GM19023 (cell line): ENCODE measurements around the gene OBSCN.
"Not testable (repeated sequence)": the region's sequence is repeated elsewhere in the genome, so short reads cannot be mapped to it uniquely, and the experiment has no call there.

Experiments used
- ATAC-seq: cut with Tn5 transposase; IDR thresholded peaks from one replicate; pipeline ENCODE4 v1.9.1; 2021; ENCODE audit warnings: mild to moderate bottlenecking, moderate library complexity; ENCODE audit not compliant: unreplicated experiment

Gene OBSCN

DNA sequence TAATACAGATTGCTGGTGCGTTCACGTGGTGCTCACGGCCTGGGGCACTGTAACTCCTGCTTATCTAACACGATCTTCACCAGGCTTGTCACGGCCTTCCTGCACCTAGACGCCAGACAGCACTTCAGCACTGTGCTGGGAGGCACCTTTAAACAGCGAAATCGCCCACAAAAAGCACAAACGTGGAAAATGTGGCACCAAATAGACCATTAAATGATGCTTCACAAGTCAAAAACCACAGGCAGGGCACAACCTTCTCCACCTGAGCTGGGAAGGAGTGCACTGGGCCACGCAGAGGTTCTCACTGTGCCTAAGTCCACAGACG lies 22.2 kb upstream of the OBSCN start:
- no peak for ATAC-seq

DNA sequence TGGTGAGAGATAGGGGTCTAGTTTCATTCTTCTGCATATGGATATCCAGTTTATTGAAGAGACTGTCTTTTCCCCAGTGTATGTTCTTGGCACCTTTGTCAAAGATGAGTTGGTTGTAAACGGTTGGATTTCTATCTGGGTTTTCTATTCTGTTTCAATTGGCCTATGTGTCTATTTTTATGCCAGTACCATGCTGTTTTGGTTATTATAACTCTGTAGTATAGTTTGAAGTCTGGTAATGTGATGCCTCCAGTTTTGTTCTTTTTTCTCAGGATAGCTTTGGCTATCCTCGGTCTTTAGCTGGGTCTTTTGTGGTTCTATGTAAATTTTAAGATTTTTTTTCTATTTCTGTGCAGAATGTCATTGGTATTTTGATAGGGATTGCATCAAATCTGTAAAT lies 19.6 kb upstream of the OBSCN start:
- not testable (repeated sequence) for ATAC-seq

DNA sequence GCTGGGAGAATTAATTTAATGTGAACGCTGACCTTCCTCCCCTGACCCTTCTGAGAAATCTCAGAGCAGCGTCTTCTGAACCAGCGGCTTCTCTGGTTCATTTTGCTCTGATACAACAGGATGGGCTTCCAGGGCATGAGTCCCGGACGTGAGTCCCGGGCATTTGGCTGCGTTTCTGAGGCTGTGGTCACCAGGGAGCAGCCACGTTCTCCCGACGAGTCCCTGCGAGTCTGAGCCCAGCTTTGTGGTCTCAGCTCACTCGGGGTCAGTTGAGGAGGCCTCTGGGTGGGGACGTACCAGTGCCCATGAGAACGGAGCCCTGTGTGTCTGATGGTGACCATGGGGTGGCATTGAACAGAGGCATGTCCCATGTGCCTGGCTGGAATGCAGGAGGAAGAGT lies 17.7 kb upstream of the OBSCN start:
- no peak for ATAC-seq

DNA sequence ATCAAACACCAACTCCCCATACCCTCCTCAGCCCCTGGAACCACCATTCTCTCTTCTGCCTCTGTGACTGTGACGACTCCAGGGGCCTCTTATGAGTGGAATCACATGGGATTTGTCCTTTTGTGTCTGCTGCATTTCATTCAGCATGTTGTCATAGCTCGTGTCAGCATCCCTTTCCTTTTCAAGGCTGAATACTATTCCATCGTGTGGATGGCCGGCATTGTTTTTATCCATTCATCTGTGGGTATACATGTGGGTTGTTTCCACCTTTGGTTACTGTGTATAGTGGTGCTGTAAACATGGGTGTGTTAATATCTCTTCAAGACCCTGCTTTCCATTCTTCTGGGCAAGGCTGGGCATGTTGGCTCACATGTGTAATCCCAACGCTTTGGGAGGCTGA lies 17.1 kb upstream of the OBSCN start:
- no peak for ATAC-seq

DNA sequence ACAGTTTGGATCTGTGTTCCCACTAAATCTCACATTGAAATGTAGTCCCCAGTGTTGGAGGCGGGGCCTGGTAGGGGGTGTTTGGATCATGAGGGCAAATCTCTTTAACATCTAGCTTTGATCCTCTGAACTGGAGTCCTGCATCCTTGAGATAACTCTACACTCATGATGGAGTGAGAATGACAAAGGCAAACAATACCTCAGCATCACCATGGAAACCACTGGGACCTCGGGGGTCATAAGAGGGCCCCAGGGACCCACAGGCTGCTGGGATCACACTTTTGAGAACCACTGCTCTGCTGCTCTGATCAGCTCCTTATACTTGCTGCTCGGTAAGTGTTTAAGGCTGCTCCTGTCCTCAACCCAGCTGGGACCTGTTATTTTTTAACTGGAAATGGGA lies 13.4 kb upstream of the OBSCN start:
- ATAC-seq = no peak

DNA sequence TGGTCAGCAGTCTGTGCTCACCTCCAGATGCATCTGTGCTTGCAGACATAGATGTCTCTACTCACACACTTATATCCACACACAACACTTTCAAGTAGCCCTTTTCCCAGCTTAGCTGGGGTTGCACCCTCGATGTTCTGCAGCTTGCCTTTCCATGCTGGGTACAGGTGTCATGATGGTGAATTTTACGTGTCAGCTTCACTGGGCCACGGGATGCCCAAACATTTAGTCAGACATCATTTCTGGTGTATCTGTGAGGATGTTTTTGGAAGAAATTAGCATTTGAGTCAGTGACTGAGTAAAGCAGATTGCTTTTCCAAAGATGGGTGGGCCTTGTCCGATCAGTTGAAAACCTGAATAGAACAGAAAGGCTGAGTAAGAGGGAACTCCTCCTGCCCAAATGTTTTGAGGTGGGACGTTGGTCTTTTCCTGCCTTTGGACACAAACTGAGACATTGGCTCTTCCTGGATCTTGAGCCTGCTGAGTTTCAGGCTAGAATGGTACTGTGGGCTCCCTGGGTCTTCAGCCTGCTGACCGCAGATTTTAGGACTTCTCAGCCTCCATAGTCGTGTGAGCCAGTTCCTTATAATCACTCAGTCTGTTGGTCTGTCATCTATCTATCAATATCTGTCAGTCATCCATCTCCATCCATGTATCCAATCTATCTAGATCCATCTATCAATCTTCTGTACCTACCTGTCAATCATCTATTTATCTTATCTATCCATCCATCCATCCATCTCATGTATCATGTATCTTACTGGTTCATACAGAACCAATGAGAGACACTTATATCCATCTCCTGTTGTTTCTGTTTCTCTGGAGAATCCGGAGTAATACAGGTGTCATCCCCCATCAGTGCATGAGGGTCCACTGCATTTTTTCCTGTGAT lies 12.7 kb upstream of the OBSCN start:
- no peak for ATAC-seq

DNA sequence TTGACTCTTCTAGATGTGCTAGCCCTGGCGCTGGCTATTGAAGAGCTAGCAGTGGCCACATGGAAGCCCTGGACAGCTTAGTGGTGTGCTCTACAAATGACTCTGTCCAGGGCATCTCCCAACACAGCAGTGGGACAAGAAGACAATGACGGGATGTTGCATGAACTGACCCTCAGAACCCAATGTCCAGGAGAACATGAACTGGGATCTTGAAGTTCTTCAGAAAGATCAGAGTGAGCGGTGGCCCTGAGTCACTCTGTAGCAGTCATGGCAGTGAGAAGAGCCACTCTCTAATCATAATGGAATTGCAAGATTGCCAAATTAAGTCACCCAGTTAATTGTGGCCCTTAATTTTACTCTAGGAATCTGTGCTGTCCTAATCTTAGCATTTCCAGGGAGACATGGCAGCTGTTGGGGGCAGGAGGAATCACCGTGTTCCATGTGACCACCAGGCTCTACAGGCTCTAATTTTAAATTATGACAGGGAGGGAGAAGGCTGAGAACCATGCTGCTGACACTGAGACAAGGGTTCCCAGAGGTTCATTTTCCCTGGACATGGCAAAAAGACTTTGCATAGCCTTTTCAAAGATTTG lies 10.2 kb upstream of the OBSCN start:
- ATAC-seq = no peak

DNA sequence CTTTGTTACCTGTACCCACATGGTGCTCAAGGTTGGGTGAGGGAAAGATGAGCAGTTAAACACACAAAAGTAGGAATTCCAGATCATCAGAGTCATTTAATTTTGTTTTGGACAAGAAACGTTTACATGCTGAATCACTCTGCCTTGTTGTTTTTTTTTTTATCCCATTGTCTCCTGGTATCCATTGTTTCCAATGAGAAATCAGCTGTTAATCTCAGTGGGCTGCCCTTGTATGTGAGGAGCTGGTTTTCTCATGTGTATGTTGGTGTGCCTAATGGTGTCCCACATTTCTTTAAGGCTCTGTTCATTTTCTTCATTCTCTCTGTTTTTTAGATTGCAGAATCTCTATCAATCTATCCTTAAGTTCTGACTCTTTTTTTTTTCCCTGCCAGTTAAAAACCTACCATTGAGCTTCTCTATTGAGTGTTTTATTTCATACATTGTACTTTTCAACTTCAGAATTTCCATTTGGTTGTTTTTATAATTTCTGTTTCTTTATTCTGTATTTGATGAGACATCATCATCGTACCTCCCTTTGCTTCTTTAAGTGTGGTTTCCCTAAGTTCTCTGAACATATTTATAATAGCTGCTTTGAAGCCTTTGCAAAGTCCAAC lies 8.8 kb upstream of the OBSCN start:
- no peak for ATAC-seq

DNA sequence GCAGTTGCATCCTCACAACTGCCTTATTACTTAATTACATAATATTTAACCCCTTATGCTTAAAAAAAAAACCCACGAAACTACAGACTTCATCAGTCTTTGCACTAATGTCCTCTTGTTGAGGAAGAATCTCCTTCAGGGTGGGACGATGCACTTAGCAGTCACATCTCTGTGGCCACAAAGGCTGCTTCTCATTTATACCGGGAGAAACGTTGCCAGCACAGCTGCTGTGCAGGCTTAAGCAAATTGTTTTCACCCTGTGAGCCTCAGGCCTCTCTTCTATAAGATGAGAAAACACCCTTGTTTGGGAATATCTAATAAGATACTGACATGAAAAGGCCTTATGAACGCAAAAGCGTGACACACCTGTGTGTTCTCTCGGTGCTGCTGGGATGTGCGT lies 2.9 kb upstream of the OBSCN start:
- no peak for ATAC-seq

DNA sequence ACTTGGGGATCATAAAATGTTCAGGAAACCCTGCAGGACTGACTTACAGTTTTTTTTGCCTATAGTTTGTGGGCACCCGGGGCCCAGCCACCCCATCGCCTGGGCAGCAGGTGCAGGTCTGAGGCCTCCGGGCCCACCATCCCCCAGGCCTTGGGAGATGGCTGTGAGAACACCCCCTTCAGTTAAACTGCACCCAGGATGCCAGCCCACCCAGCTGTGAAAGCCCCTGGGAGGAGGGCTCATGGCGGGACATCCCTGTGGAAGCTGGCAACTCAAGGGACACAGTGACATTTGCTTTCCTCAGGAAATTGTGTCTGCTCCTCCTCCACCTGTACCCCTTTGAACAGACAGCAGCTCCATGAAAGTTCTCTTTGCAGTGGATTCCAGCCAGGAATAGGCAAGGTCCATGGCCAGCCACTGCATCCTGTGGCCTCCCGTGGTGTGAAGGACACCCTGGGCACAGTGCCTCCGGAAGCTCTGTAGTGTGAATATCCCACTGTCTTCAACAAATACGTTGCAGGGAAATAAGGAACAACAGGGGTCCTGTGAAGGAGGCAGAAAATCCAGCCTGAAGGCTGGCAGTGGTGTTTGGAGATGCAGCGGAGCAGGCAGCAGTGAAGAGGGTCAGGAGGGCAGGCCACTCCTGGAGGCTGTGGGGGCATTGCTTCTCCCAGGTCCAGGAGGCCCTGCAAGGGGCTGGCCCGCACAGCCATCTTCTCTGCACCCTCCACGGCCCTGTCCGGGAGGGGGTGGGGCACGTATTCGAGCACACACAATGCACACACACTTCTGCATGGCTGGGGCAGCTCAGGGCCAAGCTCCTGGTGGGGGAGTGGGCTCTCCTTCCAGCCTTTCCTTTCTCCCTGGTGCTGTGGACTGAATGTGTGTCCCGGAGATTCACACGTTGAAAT lies 2.1 kb upstream of the OBSCN start:
- ATAC-seq = no peak

DNA sequence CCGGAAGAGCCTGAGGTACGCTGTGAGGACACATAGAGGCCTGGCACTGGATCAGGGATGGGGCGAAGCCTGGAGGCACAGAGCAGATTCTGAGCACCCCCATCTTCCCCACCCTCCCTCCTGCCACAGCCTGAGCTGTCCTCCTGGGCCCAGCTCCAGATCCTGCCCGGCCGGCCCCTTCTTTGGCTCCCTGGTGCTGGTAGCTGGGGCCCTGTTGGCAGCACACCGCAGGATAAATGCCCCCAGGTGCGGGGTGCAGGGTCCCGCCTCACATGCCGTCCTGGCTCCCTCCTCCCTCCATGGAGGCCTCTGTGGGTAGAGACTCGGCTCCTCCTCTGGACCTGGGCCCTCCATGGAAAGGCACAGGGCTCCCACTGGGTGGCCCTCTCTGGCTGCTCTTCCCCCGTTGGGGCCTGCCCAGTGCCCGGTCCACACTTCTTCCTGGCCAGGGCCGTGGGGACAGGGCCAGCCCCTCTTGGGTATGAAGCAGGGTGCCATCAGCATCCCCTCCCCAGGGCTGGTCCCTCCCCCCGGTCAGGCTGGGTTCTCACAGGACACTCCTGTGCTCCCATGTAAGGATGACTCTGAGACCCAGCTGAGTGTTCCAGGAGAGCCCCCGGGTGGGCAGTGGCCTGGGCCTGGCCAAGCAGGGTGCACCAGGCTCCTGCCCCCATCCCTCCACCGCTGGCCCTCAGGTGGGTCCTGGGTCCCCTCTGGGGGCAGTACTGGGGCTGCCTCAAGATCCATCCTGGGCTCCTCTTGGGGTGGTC lies 1.1 kb upstream of the OBSCN start:
- ATAC-seq = no peak

DNA sequence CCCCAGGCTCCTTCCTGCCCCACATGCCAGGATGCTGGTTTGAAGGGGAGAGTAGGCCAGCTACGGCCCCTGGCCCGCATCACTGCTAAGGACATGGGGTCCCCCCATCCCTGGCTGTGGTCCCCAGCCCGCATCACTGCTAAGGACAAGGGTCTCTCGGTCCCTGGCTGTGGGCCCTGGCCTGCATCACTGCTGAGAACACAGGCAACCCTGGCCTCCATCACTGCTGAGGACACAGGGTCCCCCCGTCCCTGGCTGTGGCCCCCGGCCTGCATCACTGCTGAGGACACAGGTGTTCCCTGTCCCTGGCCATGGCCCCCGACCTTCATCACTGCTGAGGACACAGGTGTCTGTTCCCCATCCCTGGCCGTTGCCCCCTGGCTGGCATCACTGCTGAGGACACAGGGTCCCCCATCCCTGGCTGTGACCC lies 448 bp upstream of the OBSCN start:
- no peak for ATAC-seq

DNA sequence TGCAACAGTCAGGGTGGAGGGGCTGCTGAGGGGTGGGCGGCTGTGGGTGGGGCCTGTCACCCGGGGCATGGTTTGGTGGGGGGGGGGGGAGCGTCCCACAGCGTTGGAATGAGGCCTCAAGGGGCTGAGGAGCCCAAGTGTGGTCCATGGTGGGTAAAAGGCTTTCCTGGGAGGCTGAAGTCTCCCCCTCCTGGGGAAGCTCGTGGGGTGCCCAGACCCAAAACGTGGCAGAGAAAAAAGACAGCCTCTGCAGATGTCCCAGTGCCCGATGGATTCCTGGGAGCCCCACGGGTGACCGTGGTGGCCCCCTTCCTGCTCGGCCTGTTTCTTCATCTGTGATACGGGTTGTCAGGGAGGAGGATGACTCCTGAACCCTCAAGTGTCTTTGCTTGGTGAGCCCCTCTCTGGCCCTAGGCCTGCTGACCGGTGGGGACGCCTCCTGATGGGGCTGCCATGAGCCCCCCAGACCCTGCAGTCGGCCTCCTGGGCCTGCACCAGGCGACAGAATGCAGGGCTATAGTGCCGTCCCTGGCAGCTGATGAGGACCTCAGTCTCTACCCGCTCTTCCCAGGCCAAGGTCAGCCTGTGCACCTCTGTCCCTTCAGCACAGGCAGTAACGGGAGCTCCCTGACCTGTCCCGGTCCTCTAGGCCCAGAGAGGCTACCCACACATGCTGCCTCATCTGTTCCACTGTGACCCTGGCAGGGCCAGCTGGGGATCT lies 1.1 kb downstream of the OBSCN start:
- no peak for ATAC-seq

DNA sequence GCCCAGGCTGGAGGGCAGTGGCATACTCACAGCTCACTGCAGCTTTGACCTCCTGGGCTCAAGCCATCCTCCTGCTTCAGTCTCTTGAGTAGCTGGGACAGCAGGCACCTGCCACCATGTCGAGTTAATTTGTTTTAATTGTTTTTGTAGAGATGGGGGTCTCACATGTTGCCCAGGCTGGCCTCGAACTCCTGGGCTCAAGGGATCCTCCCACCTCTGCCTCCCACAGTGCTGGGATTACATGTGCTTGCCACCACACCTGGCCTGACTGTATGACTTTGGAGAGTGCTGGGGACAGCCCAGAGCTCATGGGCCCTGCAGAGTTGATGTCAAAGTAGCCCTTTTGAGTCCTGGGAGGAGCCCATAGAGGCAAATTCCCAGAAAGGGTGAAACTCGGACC lies 1.8 kb downstream of the OBSCN start:
- no peak for ATAC-seq

DNA sequence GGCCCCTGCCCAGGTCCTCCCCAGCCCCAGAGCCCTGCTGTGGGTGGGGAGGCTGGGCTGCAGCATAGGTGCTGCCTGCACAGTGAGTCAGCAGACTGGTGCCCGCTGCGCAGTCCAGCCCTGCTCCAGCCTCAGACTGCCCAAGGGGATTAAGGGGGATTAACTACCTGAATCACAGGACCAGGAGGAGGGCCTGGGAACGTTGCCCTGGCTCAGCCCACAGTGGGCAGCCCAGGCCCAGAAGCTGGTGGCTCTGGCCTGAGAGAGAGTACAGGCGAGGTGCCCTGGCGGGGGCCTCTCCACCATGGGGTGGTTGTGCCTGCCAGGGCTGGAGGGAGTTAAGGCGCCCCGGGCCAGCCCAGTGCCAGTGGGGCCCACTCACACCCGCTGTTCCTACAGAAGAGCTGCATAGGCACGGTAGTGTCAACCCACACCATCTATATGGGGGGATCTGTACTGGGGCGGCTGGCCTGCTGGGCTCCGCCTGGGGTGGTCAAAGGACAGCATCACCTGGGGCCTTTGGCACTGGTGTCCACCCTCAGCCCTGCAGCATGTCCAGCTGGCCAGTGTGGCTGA lies 2.3 kb downstream of the OBSCN start:
- no peak for ATAC-seq

DNA sequence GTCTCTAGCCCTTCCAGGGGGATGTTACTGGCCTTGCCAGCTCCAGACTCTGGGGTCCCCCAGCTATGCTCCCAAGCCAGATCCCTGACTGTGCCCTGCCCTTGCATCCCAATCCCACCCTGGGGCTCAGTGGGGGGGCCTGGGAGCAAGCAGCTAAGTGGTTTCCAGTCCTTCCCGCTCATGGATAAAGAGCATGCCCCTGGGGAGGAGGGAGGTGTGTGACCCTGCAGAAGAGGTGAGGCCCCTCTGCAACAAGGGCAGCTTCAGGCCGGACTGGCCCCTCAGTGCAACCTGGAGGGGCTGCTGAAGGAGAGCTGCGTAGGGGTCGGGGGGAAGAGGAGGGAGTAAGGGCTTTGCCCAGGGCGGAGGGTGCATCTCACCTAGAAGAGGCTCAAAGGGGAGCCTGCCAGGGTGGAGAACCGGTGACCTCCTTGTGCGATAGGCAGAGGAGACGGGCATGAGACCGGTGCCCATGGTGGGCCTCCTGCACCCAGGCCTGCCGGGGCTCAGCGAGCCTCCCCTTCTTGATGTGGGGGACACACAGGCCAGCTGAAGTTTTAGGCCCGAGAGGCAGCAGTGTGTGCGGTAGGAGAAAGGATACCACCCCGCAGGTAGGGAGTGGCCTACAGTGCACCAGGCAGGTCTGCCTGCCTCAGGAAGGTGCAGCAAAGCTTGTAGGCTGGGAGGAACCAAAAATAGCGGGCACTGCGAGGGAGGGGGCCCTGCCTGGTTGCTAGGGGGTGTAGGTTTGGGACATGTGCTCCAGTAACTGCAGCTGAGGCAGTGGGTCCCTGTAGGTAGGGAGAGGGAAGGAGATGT lies 3.1 kb downstream of the OBSCN start:
- ATAC-seq = no peak

DNA sequence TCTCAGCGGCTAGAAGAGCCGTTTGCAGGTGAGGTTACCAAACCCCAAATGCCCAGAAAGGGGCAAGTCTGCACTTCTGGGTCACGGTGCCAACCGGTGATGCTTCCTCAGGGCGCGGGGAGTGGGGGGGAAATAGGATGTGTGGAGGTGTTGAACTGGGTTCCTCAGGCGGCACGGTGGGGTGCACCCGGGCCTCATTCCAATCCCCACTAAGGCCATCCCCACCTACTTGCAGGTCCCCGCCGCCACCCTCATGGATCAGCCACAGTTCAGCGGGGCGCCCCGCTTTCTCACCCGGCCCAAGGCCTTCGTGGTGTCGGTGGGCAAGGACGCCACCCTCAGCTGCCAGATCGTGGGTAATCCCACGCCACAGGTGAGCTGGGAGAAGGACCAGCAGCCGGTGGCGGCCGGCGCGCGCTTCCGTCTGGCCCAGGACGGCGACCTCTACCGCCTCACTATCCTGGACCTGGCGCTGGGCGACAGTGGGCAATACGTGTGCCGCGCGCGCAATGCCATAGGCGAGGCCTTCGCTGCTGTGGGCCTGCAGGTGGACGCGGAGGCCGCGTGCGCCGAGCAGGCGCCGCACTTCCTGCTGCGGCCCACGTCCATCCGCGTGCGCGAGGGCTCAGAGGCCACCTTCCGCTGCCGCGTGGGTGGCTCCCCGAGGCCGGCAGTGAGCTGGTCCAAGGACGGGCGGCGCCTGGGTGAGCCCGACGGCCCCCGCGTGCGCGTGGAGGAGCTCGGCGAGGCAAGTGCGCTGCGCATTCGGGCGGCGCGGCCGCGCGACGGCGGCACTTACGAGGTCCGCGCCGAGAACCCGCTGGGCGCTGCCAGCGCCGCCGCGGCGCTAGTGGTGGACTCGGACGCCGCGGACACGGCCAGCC lies 3.9 kb downstream of the OBSCN start:
- ATAC-seq = no peak
